HG03460 (cell line): ENCODE data around the gene M1AP.
"Not testable (repeated sequence)": the region's sequence is repeated elsewhere in the genome, so short reads cannot be mapped to it uniquely, and the experiment has no call there.

Experiments
- ATAC-seq: cut with Tn5 transposase; IDR thresholded peaks from one replicate; pipeline ENCODE4 v1.9.1; 2021; ENCODE audit not compliant: unreplicated experiment

Gene M1AP

DNA sequence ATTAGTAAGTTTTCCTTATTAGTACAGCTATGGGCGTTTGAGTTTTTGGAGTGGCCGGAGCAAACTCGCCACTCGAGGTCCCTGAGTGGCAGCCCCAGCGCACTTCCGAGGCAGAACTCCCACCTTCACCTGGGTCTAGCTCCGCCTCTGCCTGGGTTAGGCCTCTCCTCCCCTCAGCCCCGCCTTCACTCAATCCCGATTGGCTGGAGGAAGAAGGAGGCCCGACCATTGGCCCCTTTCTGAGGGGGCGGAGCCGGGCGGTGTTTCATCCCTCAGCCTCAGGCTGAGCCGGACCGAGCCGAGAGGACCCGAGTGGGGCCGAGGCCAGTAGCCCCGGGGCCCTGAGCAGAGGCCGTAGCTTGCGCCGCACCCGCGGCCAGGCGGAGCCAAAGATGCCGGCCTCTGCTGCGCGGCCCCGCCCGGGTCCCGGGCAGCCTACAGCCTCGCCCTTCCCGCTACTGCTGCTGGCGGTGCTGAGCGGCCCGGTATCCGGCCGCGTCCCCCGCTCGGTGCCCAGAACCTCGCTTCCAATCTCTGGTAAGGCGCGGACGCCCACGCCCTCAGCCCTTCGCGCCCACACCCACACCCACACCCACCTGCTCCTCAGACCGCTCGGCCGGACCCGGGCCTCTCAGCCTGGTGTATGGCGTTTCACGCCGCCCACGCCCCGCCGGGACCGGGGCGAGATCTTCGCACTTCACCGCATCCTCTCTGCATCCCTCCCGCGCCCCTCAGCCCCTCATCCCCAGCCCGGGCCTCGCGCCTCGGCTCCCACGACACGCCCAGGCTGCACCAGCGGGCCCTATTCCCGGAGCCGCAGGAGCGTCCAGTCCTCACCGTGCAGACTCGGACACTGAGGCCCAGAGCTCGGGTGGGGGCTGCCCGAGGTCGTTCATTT is 6.1 kb upstream of the M1AP start, which contains the start of gene SEMA4F:
SEMA4F (plus strand) TSS at position 263 of the 898 bp plus-strand sequence; CDS start at position 393, 130 bp downstream.
- ATAC-seq: peak; percentile 100

DNA sequence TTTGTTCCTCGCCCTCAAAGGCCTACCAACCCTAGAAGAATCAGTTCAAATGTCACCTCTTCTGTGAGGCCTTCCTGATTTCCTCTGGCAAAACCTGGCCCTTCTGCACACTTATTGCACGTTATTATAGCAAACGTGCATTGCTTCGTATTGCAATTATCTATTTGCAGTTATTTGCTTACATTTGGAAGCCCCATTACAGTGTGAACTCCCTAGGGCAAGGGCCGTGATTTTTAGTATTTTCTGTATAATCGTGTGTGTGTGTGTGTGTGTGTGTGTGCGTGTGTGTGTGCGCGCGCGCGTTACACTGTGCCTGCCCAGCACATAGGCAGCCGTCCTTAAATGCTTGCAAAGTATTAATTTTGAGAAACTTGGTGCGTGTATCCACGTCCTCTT is 5.5 kb upstream of the M1AP start:
- ATAC-seq: peak; percentile 18

DNA sequence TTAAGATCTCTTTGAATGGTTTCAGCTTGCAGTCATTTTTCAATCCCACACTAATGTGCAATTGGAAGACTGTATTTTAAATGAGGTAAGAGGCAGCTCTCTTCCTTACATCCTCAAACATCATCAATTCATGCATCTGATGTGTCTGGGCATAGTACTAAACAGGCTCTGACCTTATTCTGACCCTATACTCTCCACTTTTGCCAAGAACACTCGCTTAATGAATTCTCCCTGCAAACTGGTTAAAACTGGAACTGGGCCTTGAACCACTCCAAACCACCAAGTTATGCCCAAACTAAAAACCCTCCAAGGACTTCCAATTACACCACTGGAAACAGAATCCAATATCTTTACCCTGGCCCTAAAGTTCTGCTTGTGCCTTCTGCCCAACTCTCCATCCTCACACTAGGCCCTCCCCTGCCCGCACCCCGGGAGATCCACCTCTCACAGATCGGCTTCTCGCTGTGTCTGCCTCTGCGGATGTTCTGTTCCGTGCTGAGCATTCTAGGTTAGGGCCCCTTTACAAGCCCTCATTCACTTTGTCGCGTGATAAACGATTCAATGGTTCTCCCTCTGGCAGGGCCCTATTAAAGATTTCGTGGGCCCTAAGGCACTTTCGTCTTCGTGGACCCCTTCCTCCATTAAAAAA is 1.2 kb downstream of the M1AP start:
- no peak for ATAC-seq

DNA sequence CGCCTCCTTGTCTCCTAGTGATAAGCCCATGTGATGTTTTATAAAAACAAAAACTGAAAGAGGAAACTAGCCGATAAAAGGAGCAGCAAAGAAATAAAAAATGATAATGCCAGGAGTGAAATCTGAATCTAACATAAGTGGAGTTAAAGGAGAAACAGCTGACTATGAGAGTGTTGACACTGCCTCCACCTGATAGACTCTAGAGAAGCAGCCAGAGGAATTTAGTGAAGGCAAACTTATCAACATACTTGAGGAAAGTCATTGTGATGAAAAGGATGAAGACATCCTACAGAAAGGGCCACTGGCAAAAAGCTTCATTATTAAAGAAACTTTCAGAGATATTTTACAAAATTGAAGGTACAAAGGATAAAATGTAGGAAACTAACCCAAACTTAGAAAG is 1.9 kb downstream of the M1AP start:
- ATAC-seq: no peak

DNA sequence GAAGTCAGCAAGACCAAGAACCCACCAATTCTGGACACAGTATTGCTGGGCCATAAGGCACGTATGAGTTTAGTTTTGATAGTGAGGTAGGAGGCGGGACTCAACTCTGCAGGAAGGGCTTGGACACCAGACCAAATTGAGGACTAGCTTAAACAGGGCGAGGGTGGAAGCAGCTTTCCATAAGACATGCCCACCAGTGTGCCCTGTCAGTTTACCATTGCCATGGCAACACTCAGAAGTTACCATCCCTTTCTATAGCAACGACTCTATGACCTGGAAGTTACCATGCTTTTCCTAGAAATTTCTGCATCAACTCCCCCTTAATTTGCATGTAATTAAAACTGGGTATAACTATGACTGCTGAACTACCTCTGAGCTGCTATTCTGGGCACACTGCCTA is 2.8 kb downstream of the M1AP start:
- no peak for ATAC-seq

DNA sequence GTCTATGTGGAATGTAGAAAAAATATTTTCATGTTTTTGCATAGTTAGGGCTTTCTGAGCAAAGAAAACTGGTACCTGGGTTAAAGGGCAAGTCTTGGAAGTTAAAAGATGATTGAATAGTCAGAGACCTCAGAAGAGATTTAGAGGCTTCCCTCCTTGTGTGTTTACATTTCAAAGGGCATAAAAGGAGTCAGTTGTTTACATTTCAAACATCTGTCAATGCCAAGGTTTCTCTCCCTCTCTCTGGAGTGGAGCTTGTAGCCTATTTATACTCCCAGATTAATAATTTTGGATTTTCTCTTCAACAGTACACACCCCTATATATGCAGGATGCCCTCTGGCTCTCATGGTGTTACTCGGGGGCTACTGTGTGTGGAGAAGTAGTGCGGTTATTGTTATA is 8.6 kb downstream of the M1AP start:
- no peak for ATAC-seq

DNA sequence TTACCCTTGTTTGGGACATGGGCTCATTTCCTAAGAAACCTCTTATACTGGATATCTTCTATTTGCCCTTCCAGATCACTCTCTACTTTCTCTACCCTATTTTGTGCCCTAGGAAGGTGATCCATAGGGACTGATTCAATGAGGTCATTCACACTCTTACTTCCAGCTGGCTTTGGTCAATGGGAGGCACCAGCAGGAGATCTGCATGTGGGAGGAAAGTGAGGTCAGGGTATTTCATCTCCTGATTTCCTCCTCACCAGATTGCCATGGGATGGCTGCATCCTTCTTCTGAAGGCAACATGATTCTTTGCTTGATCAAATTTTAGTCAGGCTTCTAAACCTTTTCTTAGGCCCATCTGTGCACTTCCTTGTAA is 15.2 kb downstream of the M1AP start:
- no peak for ATAC-seq

DNA sequence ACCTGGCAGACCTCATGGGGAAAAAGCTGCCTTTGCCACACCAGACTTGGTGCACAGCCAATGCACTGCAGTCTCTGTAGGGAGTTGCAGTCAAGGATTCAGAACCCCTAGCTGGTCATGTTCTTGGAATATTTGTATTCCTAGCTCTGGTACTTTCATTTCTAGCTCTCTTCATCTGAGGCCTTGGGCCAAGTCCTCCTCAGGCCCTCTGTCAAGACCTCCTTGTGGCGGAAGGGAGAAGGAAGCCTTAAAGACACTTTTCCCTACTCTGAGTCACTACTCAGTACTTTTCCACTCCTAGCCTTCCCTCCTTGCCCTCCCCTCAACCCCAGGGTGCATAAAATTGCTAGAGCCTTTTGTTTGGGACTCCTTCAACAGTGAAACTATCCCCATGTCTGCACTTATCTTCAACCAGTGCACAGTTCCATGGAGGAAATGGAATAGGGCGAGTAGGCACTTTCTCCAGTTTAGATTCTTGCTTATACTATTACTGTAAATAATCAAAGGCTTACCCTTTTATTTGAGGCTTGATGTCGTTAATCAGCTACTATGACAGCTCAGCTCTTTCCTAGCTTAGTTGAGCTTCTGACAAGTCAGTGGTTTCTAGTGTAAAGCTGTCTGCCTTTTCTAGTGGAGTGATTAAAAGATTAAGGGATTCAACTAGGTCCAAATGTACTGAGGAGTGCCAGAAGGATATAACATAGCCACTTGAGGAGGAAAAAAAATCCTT is 15.8 kb downstream of the M1AP start:
- ATAC-seq: no peak

DNA sequence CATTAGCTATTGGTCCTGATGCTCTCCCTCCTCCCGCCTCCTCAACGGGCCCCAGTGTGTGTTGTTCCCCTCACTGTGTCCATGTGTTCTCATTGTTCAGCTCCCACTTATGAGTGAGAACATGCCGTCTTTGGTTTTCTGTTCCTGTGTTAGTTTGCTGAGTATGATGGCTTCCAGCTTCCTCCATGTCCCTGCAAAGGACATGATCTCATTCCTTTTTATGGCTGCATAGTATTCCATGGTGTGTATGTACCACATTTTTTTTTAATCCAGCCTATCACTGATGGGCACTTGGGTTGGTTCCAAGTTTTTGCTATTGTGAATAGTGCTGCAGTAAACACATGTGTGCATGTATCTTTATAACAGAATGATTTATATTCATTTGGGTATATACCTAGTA is 17.7 kb downstream of the M1AP start:
- not testable (repeated sequence) for ATAC-seq

DNA sequence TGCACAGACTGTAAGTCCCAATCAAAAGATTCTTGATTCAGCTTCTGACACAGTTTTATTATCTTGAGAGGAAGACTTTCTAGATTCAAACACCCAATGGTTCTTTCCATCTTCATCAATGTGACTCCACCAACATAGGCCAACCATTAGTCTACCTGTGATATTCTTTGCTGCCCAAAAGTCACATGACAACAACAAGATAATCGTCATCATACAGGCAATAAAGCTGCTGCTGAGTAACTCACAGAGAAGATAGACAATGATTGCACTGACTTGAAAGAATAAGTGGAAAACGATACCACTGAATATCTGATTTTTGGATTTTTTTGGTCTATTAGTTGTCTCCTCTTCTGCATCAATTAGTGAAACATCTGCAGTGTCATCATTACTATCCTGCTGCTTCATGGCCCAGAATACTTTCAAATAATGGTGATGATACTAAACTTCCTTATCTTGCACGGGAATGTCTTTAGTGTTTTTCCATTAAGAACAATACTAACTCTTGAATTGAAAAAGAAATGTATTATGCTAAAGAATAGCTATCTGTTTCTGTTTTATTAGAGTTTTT is 19.5 kb downstream of the M1AP start:
- ATAC-seq: no peak

DNA sequence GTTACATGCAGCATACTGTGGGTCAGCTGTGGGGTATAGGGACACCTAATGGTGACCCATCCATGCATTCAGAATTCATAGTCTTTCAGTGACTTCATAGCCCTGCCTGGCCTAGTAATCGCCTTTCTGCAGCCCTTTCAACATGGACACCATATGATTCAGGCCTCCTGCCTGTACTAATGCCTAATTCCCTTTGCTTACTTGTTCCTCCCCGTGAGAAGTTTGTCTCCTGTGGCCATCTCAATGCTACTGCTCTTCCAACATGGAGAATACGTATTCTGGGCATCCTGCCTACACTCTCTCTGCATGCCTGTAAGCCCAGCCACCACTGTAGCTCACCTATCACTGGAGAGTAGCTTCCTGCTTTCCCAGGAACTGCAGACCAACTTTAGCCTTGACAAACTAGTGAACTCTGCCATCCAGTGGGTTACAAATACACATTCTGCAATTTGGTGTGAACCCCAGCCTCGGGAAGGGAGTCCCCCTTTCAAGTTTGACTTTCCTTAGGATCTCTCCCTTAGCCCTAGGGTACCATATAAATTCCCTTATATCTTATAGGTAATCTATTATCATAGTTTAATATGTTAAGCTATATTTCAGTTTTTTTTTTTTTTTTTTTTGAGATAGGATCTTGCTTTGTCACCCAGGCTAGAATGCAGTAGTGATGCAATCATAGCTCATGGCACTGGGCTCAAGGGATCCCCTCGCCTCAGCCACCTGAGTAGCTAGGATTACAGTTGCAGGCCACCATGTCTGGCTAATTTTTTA is 22.3 kb downstream of the M1AP start:
- no peak for ATAC-seq

DNA sequence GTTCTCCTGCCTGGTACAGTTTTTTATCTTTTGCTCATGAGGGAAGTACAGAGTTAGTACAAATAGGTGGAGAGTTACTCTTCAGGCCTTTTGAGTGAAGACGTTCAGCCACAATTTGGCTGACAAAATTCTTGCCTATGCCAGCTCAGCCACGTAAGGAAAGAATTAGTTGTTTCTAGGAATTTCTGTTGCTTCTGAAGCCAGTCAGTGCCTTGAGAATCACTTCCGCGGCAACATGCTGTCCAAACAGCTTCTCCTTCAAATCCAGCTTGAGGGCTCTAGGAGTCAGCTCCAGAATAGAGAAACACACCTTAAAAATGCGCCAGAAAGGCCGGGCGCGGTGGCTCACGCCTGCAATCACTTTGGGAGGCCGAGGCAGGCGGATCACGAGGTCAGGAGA is 27.5 kb downstream of the M1AP start:
- no peak for ATAC-seq

DNA sequence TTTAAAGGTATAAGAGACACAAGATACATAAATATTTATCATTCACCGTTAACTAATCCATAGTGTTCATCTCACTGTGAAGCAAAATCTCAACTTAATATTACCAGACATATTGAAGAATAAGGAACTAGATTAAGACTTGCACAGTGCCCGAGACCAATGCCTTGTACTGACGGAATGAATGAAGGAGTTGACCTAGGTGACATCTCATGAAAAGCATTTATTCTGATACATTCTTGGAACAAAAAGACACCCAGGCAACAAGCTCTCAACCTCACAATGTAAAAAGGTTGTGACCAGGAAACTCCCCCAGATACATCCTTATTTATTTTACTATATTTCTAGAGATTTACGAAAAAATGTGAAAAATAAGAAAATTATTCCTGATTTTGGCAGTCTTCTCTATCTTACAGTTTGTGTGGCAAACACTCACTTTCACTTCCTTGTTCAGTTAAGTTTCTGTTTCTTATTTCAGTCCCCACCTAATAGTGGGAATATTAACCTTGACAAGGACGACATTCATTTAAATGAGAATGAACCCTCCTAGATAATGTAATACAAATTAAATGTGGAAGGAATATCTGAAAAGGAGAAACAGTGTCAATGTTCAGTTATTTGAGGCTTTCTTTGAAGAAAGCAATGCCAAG is 28.4 kb downstream of the M1AP start:
- ATAC-seq: no peak

DNA sequence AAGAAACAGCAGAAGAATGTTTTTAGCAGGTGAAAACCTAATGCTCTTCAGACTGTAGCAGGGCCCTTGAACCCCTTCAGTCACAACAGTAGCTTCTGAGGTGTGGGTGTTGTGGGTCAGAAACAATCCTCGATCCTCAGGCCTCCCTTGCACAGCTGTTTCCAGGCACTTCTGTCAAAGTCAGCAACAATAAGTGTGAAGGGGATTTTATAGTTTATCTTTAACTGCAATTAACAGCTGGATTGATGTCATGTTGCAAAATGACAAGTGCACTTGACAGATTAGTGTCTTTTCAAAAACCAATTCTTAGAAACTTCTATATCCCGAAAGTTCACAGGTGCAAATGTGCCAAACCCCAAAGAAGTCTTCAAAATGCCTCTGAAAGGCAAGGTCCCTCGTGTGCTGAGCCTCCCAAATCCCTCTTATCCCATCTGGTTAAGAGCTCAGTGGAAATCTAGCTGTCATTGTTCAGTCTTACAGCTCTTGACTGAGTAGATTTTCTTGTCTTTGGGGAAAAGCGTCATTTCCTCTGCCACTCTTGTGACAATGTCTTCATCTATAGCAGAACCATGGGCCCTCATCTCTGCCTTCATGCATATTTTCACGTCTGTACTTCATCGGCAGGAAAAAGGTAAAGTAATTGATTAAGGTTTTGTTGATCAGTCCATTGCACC is 29.6 kb downstream of the M1AP start:
- no peak for ATAC-seq

DNA sequence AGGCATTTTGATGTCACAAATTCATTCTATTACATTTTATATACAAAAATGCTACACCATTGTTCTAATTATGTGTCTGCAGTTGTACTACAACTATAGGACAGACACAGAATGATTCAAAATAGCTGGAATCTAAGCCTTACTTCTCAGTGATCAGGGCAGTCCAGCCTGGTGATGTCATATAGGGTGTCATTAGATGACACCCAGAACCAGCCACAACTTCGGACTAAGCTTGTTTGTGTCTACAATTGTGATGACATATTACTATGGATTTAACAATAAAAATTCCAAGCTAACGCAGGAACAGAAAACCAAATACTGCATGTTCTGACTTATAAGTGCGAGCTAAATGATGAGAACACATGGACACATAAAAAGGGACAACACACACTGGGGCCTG is 31.0 kb downstream of the M1AP start:
- ATAC-seq: no peak

DNA sequence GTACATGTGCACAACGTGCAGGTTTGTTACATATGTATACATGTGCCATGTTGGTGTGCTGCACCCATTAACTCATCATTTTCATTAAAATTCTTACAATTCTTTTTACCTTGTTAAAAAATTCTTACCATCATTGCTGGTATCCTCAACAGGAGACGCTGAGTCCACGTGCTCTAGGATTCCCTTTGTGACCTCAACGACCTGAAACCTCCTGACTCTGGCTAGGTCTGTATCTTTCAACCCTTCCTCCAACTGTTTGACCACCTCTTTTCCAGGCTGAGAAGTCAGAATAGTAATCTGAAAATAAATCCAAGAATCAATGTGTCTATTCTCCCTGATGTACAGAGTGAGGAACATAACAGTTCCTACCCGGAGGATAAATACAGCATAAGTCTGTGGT is 41.2 kb downstream of the M1AP start:
- no peak for ATAC-seq

DNA sequence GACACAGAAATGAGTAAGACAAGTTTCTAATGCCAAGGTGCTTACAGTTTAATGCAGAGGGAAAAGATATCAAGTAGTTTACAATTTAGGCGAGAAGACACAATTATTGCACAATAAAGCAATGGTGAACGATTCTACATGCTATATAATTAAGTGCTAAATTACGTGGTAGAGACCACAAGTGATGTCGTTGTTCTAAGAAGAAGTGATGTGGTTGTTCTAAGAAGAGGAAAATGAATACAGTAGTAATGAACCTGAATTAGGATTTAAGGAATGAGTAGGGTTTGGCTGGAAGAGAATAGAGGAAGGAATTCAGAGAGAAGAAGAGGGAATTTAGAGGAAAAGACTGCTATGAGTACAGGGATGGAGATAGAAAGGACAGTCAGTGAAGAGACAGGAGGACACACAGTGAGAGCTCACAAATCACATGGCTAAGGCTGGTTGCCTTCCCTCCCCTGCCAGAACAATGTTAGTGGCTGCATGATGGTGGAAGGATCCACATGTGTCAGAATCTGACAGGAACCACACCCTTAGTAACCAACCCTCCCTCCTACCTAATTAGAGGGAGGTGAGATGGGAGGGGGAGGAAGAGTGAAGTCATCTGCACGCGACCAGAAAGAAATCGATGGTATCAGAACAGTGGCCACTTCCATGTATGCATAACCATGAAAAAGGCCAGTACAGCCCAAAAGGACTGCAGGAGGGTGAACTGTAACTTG is 44.7 kb downstream of the M1AP start:
- ATAC-seq: no peak

DNA sequence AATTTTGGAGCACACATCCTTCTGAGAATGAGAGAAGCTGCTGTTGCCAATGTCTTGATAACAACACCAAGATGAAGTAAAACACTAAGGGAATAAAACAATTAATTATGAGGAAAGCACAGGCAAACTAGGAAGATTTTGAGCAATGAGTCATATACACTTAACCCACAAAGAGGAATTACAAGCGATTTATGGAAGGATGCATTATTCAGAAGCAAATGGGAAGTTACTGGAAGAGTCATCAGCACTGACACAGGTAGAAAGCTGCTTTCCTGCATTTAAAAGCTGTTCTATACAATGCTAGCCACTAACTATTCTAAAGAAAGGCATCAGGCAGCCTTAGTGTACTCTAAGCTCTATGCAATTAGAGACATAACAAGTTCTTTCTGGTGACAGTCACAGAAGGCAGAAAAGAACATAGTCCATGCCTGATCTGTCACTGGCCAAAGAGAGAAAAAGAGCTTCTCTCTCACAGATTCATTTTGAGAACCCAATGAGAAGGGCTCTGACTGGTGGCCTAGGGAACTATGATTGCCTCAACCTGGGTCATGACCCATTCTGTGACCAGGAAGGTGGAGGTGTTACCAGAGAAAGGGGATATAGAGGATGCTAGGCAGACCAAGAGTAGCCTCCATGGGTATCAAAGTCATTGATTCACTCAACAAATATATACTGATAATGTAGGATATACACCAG is 45.4 kb downstream of the M1AP start:
- no peak for ATAC-seq
